MM.1S (cell line): ENCODE results near the gene EFEMP1.

Experiments used
- DNase-seq: peaks from one replicate; pipeline ENCODE4 v3.0.0-alpha.2; 2015
- H2AFZ ChIP-seq: fragments of 300-600 bp; sonication (generic); 2 replicates; pipeline ENCODE4 v1.6.0; 2016; ENCODE audit warnings: antibody characterized with exemption, low read length
- H3F3A ChIP-seq: fragments of 300-600 bp; sonication (generic); 2 replicates; pipeline ENCODE4 v1.6.1; 2016; ENCODE audit warnings: mild to moderate bottlenecking, antibody characterized with exemption, low read length, moderate library complexity, mixed read lengths; ENCODE audit not compliant: insufficient read depth
- H3K27ac ChIP-seq: fragments of 300-600 bp; sonication (generic); 2 replicates; pipeline ENCODE4 v1.5.1; 2016; ENCODE audit warnings: mild to moderate bottlenecking, low read length
- H3K27me3 ChIP-seq: fragments of 300-600 bp; sonication (generic); replicated peaks from 2 replicates; pipeline ENCODE4 v1.6.0; 2016; ENCODE audit warnings: low read length; ENCODE audit not compliant: insufficient read depth
- H3K36me3 ChIP-seq: fragments of 300-600 bp; sonication (generic); replicated peaks from 2 replicates; pipeline ENCODE4 v1.6.1; 2016; ENCODE audit warnings: mild to moderate bottlenecking, low read length, mixed read lengths; ENCODE audit not compliant: insufficient read depth
- H3K4me1 ChIP-seq: fragments of 300-600 bp; sonication (generic); 2 replicates; pipeline ENCODE4 v1.6.1; 2016; ENCODE audit warnings: low read length, mixed read lengths
- H3K4me2 ChIP-seq: fragments of 300-600 bp; sonication (generic); 2 replicates; pipeline ENCODE4 v1.6.0; 2016; ENCODE audit warnings: low read depth, low read length
- H3K4me3 ChIP-seq: fragments of 300-600 bp; sonication (generic); 2 replicates; pipeline ENCODE4 v1.5.1; 2016; ENCODE audit warnings: low read length, mixed read lengths
- H3K79me2 ChIP-seq: fragments of 300-600 bp; sonication (generic); 2 replicates; pipeline ENCODE4 v1.6.1; 2016; ENCODE audit warnings: mixed run types, low read length, mixed read lengths
- H3K9ac ChIP-seq: fragments of 300-600 bp; sonication (generic); 2 replicates; pipeline ENCODE4 v1.6.1; 2016; ENCODE audit warnings: low read length, mixed read lengths
- H3K9me2 ChIP-seq: fragments of 300-600 bp; sonication (generic); replicated peaks from 2 replicates; pipeline ENCODE4 v1.6.1; 2016; ENCODE audit warnings: mild to moderate bottlenecking, low read length, mixed read lengths; ENCODE audit not compliant: insufficient read depth
- H3K9me3 ChIP-seq: fragments of 300-600 bp; sonication (generic); replicated peaks from 2 replicates; pipeline ENCODE4 v1.6.1; 2016; ENCODE audit warnings: mild to moderate bottlenecking, low read length, mixed read lengths; ENCODE audit not compliant: insufficient read depth
- H4K20me1 ChIP-seq: fragments of 300-600 bp; sonication (generic); 2 replicates; pipeline ENCODE4 v1.6.1; 2016; ENCODE audit warnings: mild to moderate bottlenecking, low read length, moderate library complexity, mixed read lengths; ENCODE audit not compliant: insufficient read depth
- EZH2 ChIP-seq: fragments of 300-600 bp; sonication (generic); optimal IDR thresholded peaks from 2 replicates; pipeline ENCODE3; 2017; ENCODE audit warnings: low read depth, mild to moderate bottlenecking, antibody characterized with exemption, low read length, mixed read lengths
- EZH2phosphoT487 ChIP-seq: fragments of 300-600 bp; sonication (generic); IDR thresholded peaks from 2 replicates; pipeline ENCODE4 v1.6.1; 2018; ENCODE audit warnings: antibody characterized with exemption, low read length
- TF ChIP-seq, protein P1 (sequence below): fragments of 300-600 bp; sonication (generic); IDR thresholded peaks from 2 replicates; pipeline ENCODE4 v1.5.1; 2016; ENCODE audit warnings: antibody characterized with exemption, low read length, mixed read lengths

The EFEMP1 gene

DNA sequence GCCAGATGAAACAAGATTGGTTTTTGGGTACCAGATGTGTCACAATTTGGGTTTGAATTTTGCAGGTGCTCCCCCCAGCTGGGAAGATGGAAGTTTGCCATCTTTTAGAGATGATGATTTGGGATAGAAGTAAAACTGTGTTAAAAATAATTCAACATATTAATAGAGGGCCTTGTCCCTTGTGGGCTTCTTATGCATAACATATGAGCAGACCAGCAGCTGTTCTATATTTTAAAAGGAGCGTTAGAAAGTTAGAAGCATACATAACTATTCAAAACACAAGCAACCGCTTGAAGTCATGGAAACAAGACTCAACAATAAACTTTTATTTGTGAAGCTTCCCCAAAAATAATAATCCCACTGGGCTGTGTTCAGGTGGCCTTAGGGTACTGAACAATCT is 62.8 kb downstream of the EFEMP1 start:
- H3K4me2 ChIP-seq = no peak overlapping the region
- H2AFZ ChIP-seq = no peak overlapping the region
- no peaks in the 10 kb centered on the region for H3K9me3 ChIP-seq
- H3K4me1 ChIP-seq = no peaks in the 10 kb centered on the region
- H3K36me3 ChIP-seq = no peaks in the 10 kb centered on the region
- no peaks in the 10 kb centered on the region for H3K27me3 ChIP-seq
- H3K9me2 ChIP-seq = no peaks in the 10 kb centered on the region
- no peak overlapping the region for H3K27ac ChIP-seq
- no peaks in the 10 kb centered on the region for H3F3A ChIP-seq
- TF ChIP-seq, protein P1, sequence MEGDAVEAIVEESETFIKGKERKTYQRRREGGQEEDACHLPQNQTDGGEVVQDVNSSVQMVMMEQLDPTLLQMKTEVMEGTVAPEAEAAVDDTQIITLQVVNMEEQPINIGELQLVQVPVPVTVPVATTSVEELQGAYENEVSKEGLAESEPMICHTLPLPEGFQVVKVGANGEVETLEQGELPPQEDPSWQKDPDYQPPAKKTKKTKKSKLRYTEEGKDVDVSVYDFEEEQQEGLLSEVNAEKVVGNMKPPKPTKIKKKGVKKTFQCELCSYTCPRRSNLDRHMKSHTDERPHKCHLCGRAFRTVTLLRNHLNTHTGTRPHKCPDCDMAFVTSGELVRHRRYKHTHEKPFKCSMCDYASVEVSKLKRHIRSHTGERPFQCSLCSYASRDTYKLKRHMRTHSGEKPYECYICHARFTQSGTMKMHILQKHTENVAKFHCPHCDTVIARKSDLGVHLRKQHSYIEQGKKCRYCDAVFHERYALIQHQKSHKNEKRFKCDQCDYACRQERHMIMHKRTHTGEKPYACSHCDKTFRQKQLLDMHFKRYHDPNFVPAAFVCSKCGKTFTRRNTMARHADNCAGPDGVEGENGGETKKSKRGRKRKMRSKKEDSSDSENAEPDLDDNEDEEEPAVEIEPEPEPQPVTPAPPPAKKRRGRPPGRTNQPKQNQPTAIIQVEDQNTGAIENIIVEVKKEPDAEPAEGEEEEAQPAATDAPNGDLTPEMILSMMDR = no peak
- TF ChIP-seq EZH2phosphoT487 (no peak), EZH2 (no peak)
- no peaks in the 10 kb centered on the region for H3K79me2 ChIP-seq
- H3K4me3 ChIP-seq = no peak overlapping the region
- no peaks in the 10 kb centered on the region for H4K20me1 ChIP-seq
- no peak for DNase-seq
- H3K9ac ChIP-seq = no peak overlapping the region

DNA sequence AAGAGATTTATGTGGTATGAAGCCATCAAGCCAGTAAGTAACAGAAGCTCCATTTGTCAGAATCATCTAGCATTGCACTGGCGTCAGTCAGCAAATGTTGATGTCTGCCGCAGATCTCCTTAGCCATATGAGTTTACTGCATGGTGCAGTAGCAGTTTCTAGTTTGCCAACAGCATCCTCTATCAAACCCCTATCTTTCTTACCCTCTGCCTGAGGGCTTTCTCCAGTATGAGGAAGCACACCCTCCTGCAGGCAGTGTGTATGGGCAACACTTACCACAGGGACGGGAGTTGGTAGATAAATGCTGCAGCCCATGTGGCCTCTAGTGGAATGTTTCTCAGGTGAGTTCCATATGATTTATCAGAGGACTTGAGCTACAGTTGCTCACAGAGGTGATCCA is 63.7 kb downstream of the EFEMP1 start:
- Histone ChIP-seq H2AFZ (no peak overlapping the region), H3K4me2 (no peak overlapping the region)

DNA sequence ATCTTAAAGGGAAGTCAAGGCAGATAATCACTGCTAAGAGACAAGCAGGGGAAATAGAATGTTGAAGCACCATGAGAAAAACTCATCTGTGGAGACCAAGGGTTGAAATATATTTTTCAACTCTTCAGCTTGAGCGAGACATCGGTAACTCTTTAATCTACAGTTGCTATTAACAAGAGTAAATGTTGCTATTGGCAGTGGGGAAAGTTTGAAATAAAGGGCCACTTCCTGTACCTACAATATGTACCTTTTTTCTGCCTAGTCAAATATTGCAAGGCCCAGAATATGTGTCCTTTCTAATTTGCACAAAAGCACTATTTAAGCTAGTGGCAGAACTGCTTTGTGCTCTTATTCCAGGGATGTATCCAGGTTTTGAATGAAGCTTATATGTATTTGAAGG is 65.8 kb downstream of the EFEMP1 start:
- Histone ChIP-seq H3K4me2 (no peak overlapping the region), H3K79me2 (no peaks in the 10 kb centered on the region), H3K27me3 (no peaks in the 10 kb centered on the region), H3K27ac (no peak overlapping the region), H3K9me3 (no peaks in the 10 kb centered on the region), H3K36me3 (no peaks in the 10 kb centered on the region), H3K9me2 (no peaks in the 10 kb centered on the region), H3K4me1 (no peaks in the 10 kb centered on the region), H3K9ac (no peak overlapping the region), H2AFZ (no peak overlapping the region), H3F3A (no peaks in the 10 kb centered on the region), H4K20me1 (no peaks in the 10 kb centered on the region), H3K4me3 (no peak overlapping the region)
- TF ChIP-seq EZH2 (no peak), EZH2phosphoT487 (no peak)
- TF ChIP-seq, protein P1 = no peak
- no peak for DNase-seq

More for the DNA sequence above, 63.7 kb downstream of the EFEMP1 start:
- H3K9me2 ChIP-seq = no peaks in the 10 kb centered on the region
- no peaks in the 10 kb centered on the region for H3K36me3 ChIP-seq
- H3K27ac ChIP-seq = no peak overlapping the region
- no peaks in the 10 kb centered on the region for H3K9me3 ChIP-seq
- H3K79me2 ChIP-seq = no peaks in the 10 kb centered on the region
- no peaks in the 10 kb centered on the region for H3K4me1 ChIP-seq
- no peak for TF ChIP-seq EZH2phosphoT487
- TF ChIP-seq, protein P1 = no peak
- TF ChIP-seq EZH2 = no peak
- no peaks in the 10 kb centered on the region for H3K27me3 ChIP-seq
- no peaks in the 10 kb centered on the region for H3F3A ChIP-seq
- no peak overlapping the region for H3K9ac ChIP-seq
- no peak for DNase-seq
- H4K20me1 ChIP-seq = no peaks in the 10 kb centered on the region
- no peak overlapping the region for H3K4me3 ChIP-seq
